Prostate gland (tissue), 2 donors: ENCODE data around the gene ANKRD44.

Experiments
- CTCF ChIP-seq, 4 experiments: fragments of 200-600 bp in 2 of 4; fragments of 450-650 bp in 2 of 4; sonication (generic) in 2 of 4; IDR thresholded peaks; 1 replicate in 3 of 4; 2 replicates in 1 of 4; pipeline ENCODE4 v1.5.1; 2016 to 2019; ENCODE audit warnings: antibody characterized with exemption in 4 of 4, mild to moderate bottlenecking in 2 of 4, moderate library complexity in 2 of 4
- POLR2A ChIP-seq: fragments of 450-650 bp; IDR thresholded peaks from one replicate; pipeline ENCODE4 v1.6.1; 2016; ENCODE audit warnings: antibody characterized with exemption, mild to moderate bottlenecking

GRCh38 chr2:197212344-197213262, 98.0 kb downstream of the ANKRD44 start:
- TF ChIP-seq CTCF (IDR thresholded peaks at IDR 0.05), result no peak
- TF ChIP-seq POLR2A, result no peak
